ENCODE measurements around the gene KCNQ1.

KCNQ1 gene

GRCh38 chr11:2835751-2836150, 390.9 kb downstream of the KCNQ1 start:
- no peak for TF ChIP-seq CTCF (IDR thresholded peaks at IDR 0.05)

- no peak for TF ChIP-seq CTCF (IDR thresholded peaks at IDR 0.05)
These were observed 391.7 kb downstream of the KCNQ1 start for GRCh38 chr11:2836315-2837095.

GRCh38 chr11:2837096-2837601, 392.3 kb downstream of the KCNQ1 start:
- TF ChIP-seq CTCF (IDR thresholded peaks at IDR 0.05), result no peak

GRCh38 chr11:2837651-2838050, 392.8 kb downstream of the KCNQ1 start:
- no peak for TF ChIP-seq CTCF (IDR thresholded peaks at IDR 0.05)

- TF ChIP-seq CTCF (IDR thresholded peaks at IDR 0.05), result no peak
These were observed 393.3 kb downstream of the KCNQ1 start for GRCh38 chr11:2838091-2838490.

- TF ChIP-seq CTCF (IDR thresholded peaks at IDR 0.05), result no peak
These were observed 394.0 kb downstream of the KCNQ1 start for GRCh38 chr11:2838676-2839294.

- TF ChIP-seq CTCF (IDR thresholded peaks at IDR 0.05), result no peak
These were observed 394.7 kb downstream of the KCNQ1 start for GRCh38 chr11:2839395-2839943.
